ENCODE data around the gene MAFG. TPM values are rescaled to one million over a fixed set of nuclear protein-coding genes. Genes with fewer than 3 reads are reported as not detected.

The MAFG gene
- total and polyA plus RNA-seq, 2 of the 13 experiments (the other 11 are each of a cell fraction or from before 2014, with no cell fraction given): 14.5 to 20.0 TPM

GRCh38 chr17:81909966-81910839 is 17.3 kb downstream of the MAFG start (continued):
- TF ChIP-seq FIP1L1 (IDR thresholded peaks at IDR 0.05; ENCODE audit: borderline replicate concordance, insufficient read depth, low read depth, low read length) (no peak), ZNF552 (CRISPR knock-in tag; IDR thresholded peaks at IDR 0.05; ENCODE audit: borderline replicate concordance) (0 out of 2 replicates have a peak, but pooled peaks have one; percentile 19), NCOR1 (IDR thresholded peaks at IDR 0.05; ENCODE audit: borderline replicate concordance, low read length) (peak; percentile 90), FOXC1 (CRISPR knock-in tag; IDR thresholded peaks at IDR 0.05; ENCODE audit: borderline replicate concordance) (peak; percentile 89), ESRRA (CRISPR knock-in tag; IDR thresholded peaks at IDR 0.05; ENCODE audit: low read depth) (peak; percentile 99), ZNF563 (CRISPR knock-in tag; IDR thresholded peaks at IDR 0.05) (no peak; the same call in 1 of the 2 replicates), REPIN1 (CRISPR knock-in tag; IDR thresholded peaks at IDR 0.05; ENCODE audit: borderline replicate concordance, low read depth) (peak; percentile 96), DR1 (CRISPR knock-in tag; IDR thresholded peaks at IDR 0.05) (peak; percentile 57; the same call in 1 of the 2 replicates), TBP (CRISPR knock-in tag; IDR thresholded peaks at IDR 0.05) (no peak), ZNF12 (CRISPR knock-in tag; IDR thresholded peaks at IDR 0.05) (0 out of 2 replicates have a peak, but pooled peaks have one; percentile 53), ZNF737 (CRISPR knock-in tag; IDR thresholded peaks at IDR 0.05; ENCODE audit: borderline replicate concordance) (no peak), MTERF4 (CRISPR knock-in tag; IDR thresholded peaks at IDR 0.05) (peak; percentile 19; the same call in 1 of the 2 replicates), ZBTB38 (CRISPR knock-in tag; IDR thresholded peaks at IDR 0.05) (no peak), ZNF451 (CRISPR knock-in tag; IDR thresholded peaks at IDR 0.05) (no peak), ZNF33B (CRISPR knock-in tag; IDR thresholded peaks at IDR 0.05) (no peak), ZNF180 (CRISPR knock-in tag; IDR thresholded peaks at IDR 0.05; ENCODE audit: borderline replicate concordance, low read depth) (0 out of 2 replicates have a peak, but pooled peaks have one; percentile 41), MXD4 (CRISPR knock-in tag; IDR thresholded peaks at IDR 0.05) (peak; percentile 90), SRSF1 (optimal IDR thresholded peaks at IDR 0.05; ENCODE audit: low read depth, low read length) (peak; percentile 72), MYC (CRISPR knock-in tag; IDR thresholded peaks at IDR 0.05; ENCODE audit: borderline replicate concordance) (peak; percentile 82), TCF7 (IDR thresholded peaks at IDR 0.05; ENCODE audit: low read depth) (peak; percentile 19; the same call in 1 of the 2 replicates), SP5 (CRISPR knock-in tag; IDR thresholded peaks at IDR 0.05; ENCODE audit: borderline replicate concordance, low read depth) (peak; percentile 62)
- TF ChIP-seq, protein P1, sequence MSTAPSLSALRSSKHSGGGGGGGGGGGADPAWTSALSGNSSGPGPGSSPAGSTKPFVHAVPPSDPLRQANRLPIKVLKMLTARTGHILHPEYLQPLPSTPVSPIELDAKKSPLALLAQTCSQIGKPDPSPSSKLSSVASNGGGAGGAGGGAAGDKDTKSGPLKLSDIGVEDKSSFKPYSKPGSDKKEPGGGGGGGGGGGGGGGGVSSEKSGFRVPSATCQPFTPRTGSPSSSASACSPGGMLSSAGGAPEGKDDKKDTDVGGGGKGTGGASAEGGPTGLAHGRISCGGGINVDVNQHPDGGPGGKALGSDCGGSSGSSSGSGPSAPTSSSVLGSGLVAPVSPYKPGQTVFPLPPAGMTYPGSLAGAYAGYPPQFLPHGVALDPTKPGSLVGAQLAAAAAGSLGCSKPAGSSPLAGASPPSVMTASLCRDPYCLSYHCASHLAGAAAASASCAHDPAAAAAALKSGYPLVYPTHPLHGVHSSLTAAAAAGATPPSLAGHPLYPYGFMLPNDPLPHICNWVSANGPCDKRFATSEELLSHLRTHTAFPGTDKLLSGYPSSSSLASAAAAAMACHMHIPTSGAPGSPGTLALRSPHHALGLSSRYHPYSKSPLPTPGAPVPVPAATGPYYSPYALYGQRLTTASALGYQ (CRISPR knock-in tag; IDR thresholded peaks at IDR 0.05): peak; percentile 81; the same call in 1 of the 2 replicates
- TF ChIP-seq, protein P2, sequence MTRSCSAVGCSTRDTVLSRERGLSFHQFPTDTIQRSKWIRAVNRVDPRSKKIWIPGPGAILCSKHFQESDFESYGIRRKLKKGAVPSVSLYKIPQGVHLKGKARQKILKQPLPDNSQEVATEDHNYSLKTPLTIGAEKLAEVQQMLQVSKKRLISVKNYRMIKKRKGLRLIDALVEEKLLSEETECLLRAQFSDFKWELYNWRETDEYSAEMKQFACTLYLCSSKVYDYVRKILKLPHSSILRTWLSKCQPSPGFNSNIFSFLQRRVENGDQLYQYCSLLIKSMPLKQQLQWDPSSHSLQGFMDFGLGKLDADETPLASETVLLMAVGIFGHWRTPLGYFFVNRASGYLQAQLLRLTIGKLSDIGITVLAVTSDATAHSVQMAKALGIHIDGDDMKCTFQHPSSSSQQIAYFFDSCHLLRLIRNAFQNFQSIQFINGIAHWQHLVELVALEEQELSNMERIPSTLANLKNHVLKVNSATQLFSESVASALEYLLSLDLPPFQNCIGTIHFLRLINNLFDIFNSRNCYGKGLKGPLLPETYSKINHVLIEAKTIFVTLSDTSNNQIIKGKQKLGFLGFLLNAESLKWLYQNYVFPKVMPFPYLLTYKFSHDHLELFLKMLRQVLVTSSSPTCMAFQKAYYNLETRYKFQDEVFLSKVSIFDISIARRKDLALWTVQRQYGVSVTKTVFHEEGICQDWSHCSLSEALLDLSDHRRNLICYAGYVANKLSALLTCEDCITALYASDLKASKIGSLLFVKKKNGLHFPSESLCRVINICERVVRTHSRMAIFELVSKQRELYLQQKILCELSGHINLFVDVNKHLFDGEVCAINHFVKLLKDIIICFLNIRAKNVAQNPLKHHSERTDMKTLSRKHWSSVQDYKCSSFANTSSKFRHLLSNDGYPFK (CRISPR knock-in tag; IDR thresholded peaks at IDR 0.05; ENCODE audit: borderline replicate concordance): peak; percentile 73

Data from HepG2 (cell line).